HCT116 (cell line): ENCODE measurements around the gene CDC42BPB. TPM values are rescaled to one million over a fixed set of nuclear protein-coding genes. Genes with fewer than 3 reads are reported as not detected.

Experiments used
- ATAC-seq: fragments of 200-7000 bp; cut with Tn5 transposase; 2 replicates; pipeline ENCODE4 v1.9.1; 2020; ENCODE audit warnings: mild to moderate bottlenecking, moderate library complexity
- BruUV-seq: library from RNA; stranded (reverse); fragments of 400-500 nt; replicated peaks from 2 replicates; lab custom pipeline; 2021; lab: Mats Ljungman, UMichigan
- CTCF ChIA-PET: fragments of 300-600 bp; sonication (Branson Sonifier 250); formaldehyde crosslinking; loops from one replicate; lab custom pipeline; 2021; ENCODE audit warnings: antibody characterized with exemption; lab: Charles Lee
- POLR2A ChIA-PET: fragments of 300-600, 350-600 bp; sonication (Branson Sonifier 250); formaldehyde crosslinking; loops from one replicate; lab custom pipeline; 2021; ENCODE audit warnings: antibody characterized with exemption; lab: Charles Lee
- RAD21 ChIA-PET, 2 experiments: fragments of 300-600 bp; sonication (Branson Sonifier 250); formaldehyde crosslinking; loops; one replicate each; lab custom pipeline; 2023; ENCODE audit warnings: low total read pairs in 2 of 2; ENCODE audit not compliant: uncharacterized antibody in 2 of 2, unreplicated experiment in 2 of 2, low non-redundant PET in 1 of 2; lab: Charles Lee
- DNase-seq: peaks from one replicate; pipeline ENCODE4 v3.0.0-alpha.2; 2010; ENCODE audit warnings: low read depth, low spot score
- H2AFZ ChIP-seq: fragments of 200-600 bp; shearing (Covaris generic), sonication (generic); 2 replicates; pipeline ENCODE4 v1.6.1; 2017; ENCODE audit warnings: low read depth, mixed run types, mixed read lengths, antibody characterized with exemption, low read length; ENCODE audit not compliant: poor library complexity, severe bottlenecking
- H3K27ac ChIP-seq: 2 replicates; pipeline ENCODE4 v1.5.1; 2012; ENCODE audit warnings: low read depth, low read length
- H3K27me3 ChIP-seq: fragments of 200-600 bp; sonication (generic); 2 replicates; pipeline ENCODE4 v1.6.1; 2016; ENCODE audit warnings: mixed run types, low read length, mixed read lengths; ENCODE audit not compliant: insufficient read depth
- H3K36me3 ChIP-seq, 2 experiments: fragments of 200-500 bp in 1 of 2; fragments of 200-600 bp in 1 of 2; sonication (Bioruptor generic) in 1 of 2; sonication (generic) in 1 of 2; 2 replicates each; pipeline versions ENCODE4 v1.5.1 to v1.6.1; 2014 to 2016; ENCODE audit warnings: low read length in 2 of 2, inconsistent platforms in 1 of 2, mixed read lengths in 1 of 2, mixed run types in 1 of 2; ENCODE audit not compliant: insufficient read depth in 2 of 2, control insufficient read depth in 1 of 2
- H3K4me1 ChIP-seq, 2 experiments: fragments of 200-600 bp in 1 of 2; sonication (generic) in 1 of 2; 2 replicates each; pipeline versions ENCODE4 v1.5.1 to v1.6.1; 2012 to 2017; ENCODE audit warnings: low read length in 2 of 2, inconsistent platforms in 1 of 2, mild to moderate bottlenecking in 1 of 2, mixed read lengths in 1 of 2, mixed run types in 1 of 2, moderate library complexity in 1 of 2; ENCODE audit not compliant: insufficient read depth in 2 of 2, control insufficient read depth in 1 of 2
- H3K4me2 ChIP-seq: fragments of 200-600 bp; sonication (generic); 2 replicates; pipeline ENCODE4 v1.6.1; 2017; ENCODE audit warnings: mixed run types, low read length, mixed read lengths
- H3K4me3 ChIP-seq, 2 experiments: fragments of 200-600 bp in 1 of 2; sonication (generic) in 1 of 2; replicated peaks in 1 of 2; 2 replicates each; pipeline ENCODE4 v1.5.1; 2011 to 2016; ENCODE audit warnings: low read length in 2 of 2, control low read depth in 1 of 2, low read depth in 1 of 2, mild to moderate bottlenecking in 1 of 2, mixed read lengths in 1 of 2, mixed run types in 1 of 2
- H3K79me2 ChIP-seq: fragments of 200-600 bp; sonication (generic); 2 replicates; pipeline ENCODE4 v1.6.1; 2017; ENCODE audit warnings: mild to moderate bottlenecking, mixed run types, low read length, moderate library complexity, mixed read lengths; ENCODE audit not compliant: insufficient read depth
- H3K9ac ChIP-seq: fragments of 200-600 bp; sonication (generic); 2 replicates; pipeline ENCODE4 v1.6.1; 2016; ENCODE audit warnings: low read length, mixed read lengths
- H3K9me2 ChIP-seq: fragments of 200-600 bp; sonication (generic), shearing (Covaris generic); 2 replicates; pipeline ENCODE4 v1.6.1; 2017; ENCODE audit warnings: mixed run types, mild to moderate bottlenecking, moderate library complexity; ENCODE audit not compliant: insufficient read depth
- H3K9me3 ChIP-seq, 2 experiments: fragments of 200-500 bp in 1 of 2; fragments of 200-600 bp in 1 of 2; sonication (Bioruptor generic) in 1 of 2; sonication (generic) in 1 of 2; 2 replicates each; pipeline ENCODE4 v1.6.1; 2014 to 2017; ENCODE audit warnings: low read length in 2 of 2, mixed read lengths in 2 of 2, inconsistent platforms in 1 of 2, low read depth in 1 of 2, mild to moderate bottlenecking in 1 of 2, mixed run types in 1 of 2, moderate library complexity in 1 of 2; ENCODE audit not compliant: control insufficient read depth in 1 of 2, insufficient read depth in 1 of 2
- H4K20me1 ChIP-seq: fragments of 200-600 bp; sonication (generic), shearing (Covaris generic); 2 replicates; pipeline ENCODE4 v1.6.1; 2017; ENCODE audit warnings: mixed run types, mild to moderate bottlenecking, moderate library complexity; ENCODE audit not compliant: insufficient read depth
- EZH2 ChIP-seq: fragments of 200-600 bp; sonication (generic); IDR thresholded peaks from 2 replicates; pipeline ENCODE4 v1.6.1; 2017; ENCODE audit warnings: antibody characterized with exemption, mixed run types
- FOSL1 ChIP-seq: IDR thresholded peaks from 2 replicates; pipeline ENCODE4 v1.6.1; 2012; ENCODE audit warnings: low read depth
- POLR2A ChIP-seq: IDR thresholded peaks from 2 replicates; pipeline ENCODE4 v1.7.0; 2011; ENCODE audit warnings: borderline replicate concordance; ENCODE audit not compliant: insufficient read depth, insufficient read length; ENCODE audit errors: extremely low read depth
- RAD21 ChIP-seq: IDR thresholded peaks from 2 replicates; pipeline ENCODE4 v1.6.1; 2012; ENCODE audit warnings: low read depth, mild to moderate bottlenecking
- REST ChIP-seq: IDR thresholded peaks from 2 replicates; pipeline ENCODE4 v1.6.1; 2012; ENCODE audit warnings: low read depth
- SIN3A ChIP-seq: IDR thresholded peaks from 2 replicates; pipeline ENCODE4 v1.6.1; 2012; ENCODE audit warnings: low read depth
- SRF ChIP-seq: IDR thresholded peaks from 2 replicates; pipeline ENCODE4 v1.6.1; 2012; ENCODE audit warnings: low read depth
- TCF7L2 ChIP-seq: IDR thresholded peaks from 2 replicates; pipeline ENCODE4 v1.7.0; 2011; ENCODE audit warnings: borderline replicate concordance, inconsistent platforms; ENCODE audit not compliant: insufficient read depth, insufficient read length; ENCODE audit errors: extremely low read depth
- ZFX ChIP-seq: fragments of 450-650 bp; IDR thresholded peaks from 2 replicates; pipeline ENCODE4 v1.6.1; 2017
- intact Hi-C: fragments of 100-400 bp; cut with micrococcal nuclease; formaldehyde crosslinking; loops from 2 replicates; pipeline ENCODE4 v1.10.0; 2022
- total RNA-seq: library from RNA; stranded (reverse); gene quantifications from one replicate; pipeline ENCODE4 v1.2.1, GENCODE V29; 2021; ENCODE audit not compliant: unreplicated experiment

The CDC42BPB gene
- total RNA-seq, 1 experiment from 2014 or later: 85.6 TPM

- POLR2A ChIA-PET: no interaction called here
- H2AFZ ChIP-seq: no peak overlapping the region
- H3K4me3 ChIP-seq: no peak overlapping the region
- CTCF ChIA-PET: no interaction called here
- ATAC-seq: no peak
- peaks cover 15 to 24% of the 10 kb centered on the region in 2 experiments for H3K4me1 ChIP-seq
- H4K20me1 ChIP-seq: no peaks in the 10 kb centered on the region
- no peak for DNase-seq
- H3K9ac ChIP-seq: no peak overlapping the region
- no peak overlapping the region for H3K27ac ChIP-seq
- no peaks in the 10 kb centered on the region for H3K9me3 ChIP-seq
- no peak overlapping the region for H3K4me2 ChIP-seq
- intact Hi-C loops: loop anchor here (10.0 kb wide), 1 partner anchor 399 kb away; no protein-coding TSS in a partner anchor
- no peaks in the 10 kb centered on the region for H3K79me2 ChIP-seq
- H3K36me3 ChIP-seq: no peaks in the 10 kb centered on the region
- no TSS peak for BruUV-seq
- no peaks in the 10 kb centered on the region for H3K9me2 ChIP-seq
- RAD21 ChIA-PET: no interaction called here
- H3K27me3 ChIP-seq: no peaks in the 10 kb centered on the region
- TF ChIP-seq POLR2A: no peak
- TF ChIP-seq FOSL1: no peak
- TF ChIP-seq TCF7L2: no peak
- no peak for TF ChIP-seq EZH2
- no peak for TF ChIP-seq REST
- no peak for TF ChIP-seq SIN3A
- no peak for TF ChIP-seq RAD21
- no peak for TF ChIP-seq ZFX
- no peak for TF ChIP-seq SRF
Measured at GRCh38 chr14:102923925-102924486, 133.3 kb downstream of the CDC42BPB start.
